HT-29 (cell line): ENCODE measurements around the gene STPG1. TPM values are rescaled to one million over a fixed set of nuclear protein-coding genes. Genes with fewer than 3 reads are reported as not detected.
A peak's percentile ranks its signal among the peaks of the same experiment; 100 is the strongest.

Experiments
- DNase-seq: peaks from one replicate; pipeline ENCODE4 v3.0.0-alpha.2; 2015; ENCODE audit warnings: low spot score
- total RNA-seq: library from RNA; depleted of rRNA; stranded (reverse); fragments of >200 nt; shearing (Covaris generic); gene quantifications from 2 replicates; pipeline ENCODE4 v1.2.3, GENCODE V29; 2014

STPG1 gene
- total RNA-seq, 1 experiment from 2014 or later: 5.3 TPM

- no peak for DNase-seq
Observed at GRCh38 chr1:24426744-24427544, 13.4 kb upstream of the STPG1 start.

DNA sequence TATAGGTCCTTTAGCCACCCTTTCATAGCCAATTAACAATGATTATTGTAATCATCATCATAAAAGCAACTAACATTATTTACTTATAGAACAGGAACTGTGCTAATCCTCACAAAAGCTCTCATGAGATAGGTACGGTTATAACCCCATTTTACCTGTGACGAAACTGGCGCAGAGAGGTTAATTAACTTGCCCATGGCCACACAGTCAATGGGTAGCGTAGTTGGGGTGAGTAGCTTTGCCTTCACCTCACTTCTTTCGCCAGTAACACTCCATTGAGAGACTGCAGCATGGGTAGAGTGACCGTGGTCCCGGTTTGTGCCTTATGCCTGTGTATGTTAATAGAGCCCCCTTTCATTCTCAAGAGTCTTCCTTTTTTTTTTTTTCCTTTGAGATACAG is 12.3 kb upstream of the STPG1 start:
- no peak for DNase-seq

DNA sequence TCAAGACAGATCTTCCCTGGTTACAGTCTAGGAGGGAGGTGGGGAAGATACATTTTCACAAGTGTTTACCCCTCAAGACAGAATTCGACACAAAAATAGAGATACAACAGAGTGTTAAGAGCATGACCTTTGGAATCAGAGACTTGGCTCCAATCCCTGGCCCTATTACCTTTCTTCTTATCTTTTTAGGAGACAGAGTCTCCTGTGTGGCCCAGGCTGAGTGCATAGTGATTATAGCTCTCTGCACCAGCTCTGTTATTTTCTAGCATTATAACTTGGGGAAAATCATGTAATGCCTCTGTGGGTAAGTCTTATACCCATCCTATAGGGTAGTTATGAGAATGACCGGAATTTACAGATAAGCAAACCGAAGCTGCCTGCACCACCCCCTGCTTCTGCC is 11.9 kb upstream of the STPG1 start:
- no peak for DNase-seq

GRCh38 chr1:24424990-24425389 is 11.4 kb upstream of the STPG1 start:
- no peak for DNase-seq

DNA sequence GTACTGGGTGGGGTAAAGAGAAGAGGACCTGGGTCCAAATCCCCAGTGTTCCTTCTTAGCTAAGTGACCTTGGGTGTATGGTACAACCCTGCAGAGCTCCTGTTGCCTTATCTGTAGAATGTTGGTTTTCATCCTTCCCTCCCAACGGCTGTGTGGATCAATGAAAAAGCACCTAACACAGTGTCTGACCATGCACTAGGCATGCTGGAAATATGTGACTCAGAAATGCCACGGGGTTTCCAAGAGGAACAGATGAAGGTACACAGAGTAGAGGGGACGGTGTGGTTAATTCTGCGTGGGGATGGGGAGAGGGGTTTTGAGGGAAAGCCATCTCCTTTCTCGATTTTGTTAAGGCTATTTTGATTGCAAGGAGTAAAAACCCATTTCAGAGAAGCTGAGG is 10.6 kb upstream of the STPG1 start:
- DNase-seq: no peak

DNA sequence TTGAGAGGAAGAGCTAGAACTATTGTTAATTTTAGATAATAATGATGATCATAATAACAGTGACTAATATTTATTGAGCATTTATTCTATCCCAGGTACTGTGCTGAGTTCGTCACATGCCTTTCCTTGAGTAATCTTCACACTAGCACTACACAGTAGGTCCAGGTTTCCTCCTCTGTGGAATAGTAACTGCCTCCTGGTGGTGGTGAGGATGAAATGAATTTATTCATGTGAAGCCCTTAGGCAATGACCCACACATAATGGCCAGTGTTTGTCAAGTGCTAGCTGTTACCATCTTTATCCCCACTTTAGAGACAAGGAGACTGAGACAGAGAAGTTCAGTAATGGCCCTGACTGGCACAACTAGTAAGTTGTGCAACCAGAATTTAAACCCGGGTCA is 7.9 kb upstream of the STPG1 start:
- peak; percentile 16 for DNase-seq

GRCh38 chr1:24420547-24420946 is 7.0 kb upstream of the STPG1 start:
- DNase-seq: no peak

DNA sequence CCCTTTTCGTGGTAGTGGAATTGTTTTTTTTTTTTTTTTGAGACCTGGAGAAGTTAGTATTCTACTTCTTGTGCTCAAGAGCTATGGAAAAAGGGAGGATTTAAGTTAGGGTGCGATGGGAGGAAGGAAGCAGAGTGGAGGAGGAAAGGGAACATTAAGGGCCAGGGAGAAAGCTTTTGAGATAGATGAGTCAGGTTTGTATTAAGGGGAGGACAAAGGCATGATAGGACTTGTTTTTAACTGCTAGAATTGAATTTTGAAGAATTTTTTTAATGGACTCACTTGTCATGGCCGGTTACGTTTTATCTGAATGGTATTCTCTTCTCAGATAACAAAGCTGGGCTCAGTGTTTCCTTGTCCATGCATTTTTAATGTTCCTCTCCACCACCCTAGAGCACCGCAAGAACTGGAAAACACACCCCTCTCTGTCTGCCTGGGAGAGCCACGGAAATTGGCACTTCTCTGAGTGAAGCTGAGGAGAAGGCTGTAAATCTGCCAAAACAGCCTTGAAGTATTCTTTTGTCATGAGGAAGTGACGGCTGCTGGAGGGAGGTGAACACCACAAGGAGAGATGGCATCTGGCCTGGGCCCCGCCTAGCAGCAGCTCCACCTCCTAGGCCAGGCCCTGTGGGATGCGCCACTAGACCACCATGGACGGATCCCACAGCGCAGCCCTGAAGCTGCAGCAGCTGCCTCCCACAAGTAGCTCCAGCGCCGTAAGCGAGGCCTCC is 5.5 kb upstream of the STPG1 start:
- peak; percentile 80 for DNase-seq

DNA sequence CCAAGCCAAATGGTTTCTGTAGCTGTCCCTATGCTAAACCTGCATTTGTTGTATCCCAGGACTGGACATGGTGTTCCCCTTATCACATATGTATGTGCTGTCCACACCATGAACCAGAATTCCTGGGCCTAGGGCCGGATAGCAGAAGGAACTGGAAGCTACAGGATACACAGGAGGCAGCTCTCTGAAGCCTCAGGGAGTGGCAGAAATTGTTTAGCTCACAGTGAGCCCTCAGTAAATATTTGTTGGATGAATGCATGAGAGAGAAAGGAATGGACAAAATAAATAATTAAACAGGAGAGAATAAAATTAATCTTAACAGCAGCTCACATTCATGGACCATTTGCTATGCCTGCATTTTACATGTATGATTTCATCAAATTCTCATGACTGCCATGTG is 4.1 kb upstream of the STPG1 start:
- DNase-seq: no peak

GRCh38 chr1:24416666-24417391 is 3.2 kb upstream of the STPG1 start:
- DNase-seq: peak; percentile 50

DNA sequence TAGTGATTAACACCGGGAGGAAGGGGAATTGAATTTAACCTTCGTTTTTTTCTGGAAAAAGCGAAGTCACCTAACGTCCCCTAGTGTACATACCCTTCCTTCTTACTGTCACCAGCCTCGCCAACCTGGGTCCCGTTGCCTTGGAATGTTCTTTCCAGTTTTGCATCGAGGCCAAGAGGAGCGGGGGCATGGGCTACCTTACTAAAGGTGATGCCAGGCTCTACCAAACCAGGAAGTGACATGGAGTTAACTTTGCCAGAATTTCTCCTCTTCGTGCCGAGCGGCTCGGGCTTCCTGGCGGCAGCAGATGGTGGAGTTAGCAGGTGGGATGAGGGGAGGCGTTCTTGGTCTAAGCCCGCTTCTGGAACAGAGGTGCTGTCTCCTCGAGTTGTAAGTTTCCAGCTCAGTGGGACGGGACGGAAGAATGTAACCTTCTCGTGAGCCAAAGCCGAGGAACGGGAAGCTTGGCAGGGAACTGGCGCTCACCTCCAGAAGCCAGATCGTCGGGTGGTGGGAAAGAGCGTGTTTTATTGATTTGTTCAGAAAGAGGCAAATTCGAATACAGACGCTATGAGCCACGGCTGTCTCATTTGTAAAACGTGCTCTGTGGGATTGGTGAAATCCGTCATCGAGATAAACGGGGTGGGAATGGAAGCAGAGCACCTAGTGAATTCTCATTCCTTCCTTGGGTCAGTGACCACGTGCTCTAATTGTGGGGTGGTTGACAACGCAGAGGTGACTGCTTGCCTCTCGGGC is 2.5 kb upstream of the STPG1 start:
- peak; percentile 52 for DNase-seq

- DNase-seq: peak; percentile 98
Observed at GRCh38 chr1:24415334-24415909, 1.8 kb upstream of the STPG1 start, which contains the start of gene NIPAL3. TSS of gene NIPAL3 (plus strand) at chr1:24415802. CDS start at chr1:24419548, 3,746 bp downstream.

DNA sequence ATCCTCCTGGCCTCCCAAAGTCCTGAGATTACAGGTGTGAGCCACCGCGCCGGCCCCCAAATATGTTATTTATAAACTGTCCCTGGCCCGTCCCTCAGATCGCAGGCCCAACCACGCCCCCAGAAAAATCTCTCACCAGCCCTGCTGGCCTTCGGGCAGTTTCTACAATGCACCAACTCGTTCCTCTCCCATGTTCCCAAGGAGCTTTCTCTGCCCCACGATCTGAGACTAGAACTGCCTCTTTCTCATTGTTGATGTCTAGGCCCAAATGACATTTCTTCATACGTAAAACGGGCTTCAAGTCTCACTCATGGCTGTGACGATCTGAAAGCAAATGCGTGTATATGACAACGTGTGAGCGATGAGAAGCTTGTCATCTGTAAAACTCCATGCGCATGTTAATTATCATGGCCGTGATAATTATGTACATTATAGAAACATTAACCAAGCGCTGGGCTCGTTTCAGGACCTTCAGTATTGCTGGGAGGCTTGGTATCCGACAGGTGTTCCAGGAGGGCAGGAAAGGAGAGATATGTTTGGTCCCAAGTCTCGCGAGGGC is 1.3 kb upstream of the STPG1 start:
- DNase-seq: no peak

DNA sequence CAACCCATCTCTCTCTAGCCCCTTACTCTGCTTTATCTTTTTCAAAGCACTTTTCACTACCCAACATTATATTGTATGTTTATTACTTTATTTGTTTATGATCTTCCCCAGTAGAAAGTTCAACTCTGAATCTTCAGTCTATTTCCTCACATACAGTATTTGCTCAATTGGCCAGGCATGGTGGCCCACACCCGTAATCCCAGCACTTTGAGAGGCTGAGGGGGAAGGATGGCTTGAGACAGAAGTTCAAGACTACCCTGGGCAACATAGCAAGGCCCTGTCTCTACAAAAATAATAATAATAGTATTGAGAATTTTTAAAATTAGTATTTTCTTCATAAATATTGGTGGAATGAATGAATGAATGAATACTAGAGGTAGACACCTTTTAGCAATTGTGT is 1.2 kb downstream of the STPG1 start:
- DNase-seq: no peak

DNA sequence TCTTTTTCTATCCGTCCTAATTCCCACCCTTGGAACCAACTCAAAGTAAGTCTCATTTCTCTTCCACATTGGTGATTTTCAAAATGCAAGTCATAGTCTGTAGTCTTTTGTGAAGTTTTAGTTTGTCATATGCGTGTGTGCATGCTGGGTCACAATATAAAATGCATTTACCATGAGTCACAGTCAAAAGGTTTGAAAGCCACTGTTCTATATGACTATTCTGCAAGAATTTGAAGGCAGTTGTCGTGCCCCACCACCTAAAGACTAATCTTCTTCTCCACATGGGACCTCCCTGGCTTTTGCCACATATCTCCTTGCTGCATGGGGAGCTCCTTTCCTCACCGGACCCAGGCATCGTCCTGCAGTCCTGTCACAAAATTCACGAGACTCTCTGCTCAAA is 1.6 kb downstream of the STPG1 start:
- DNase-seq: no peak

DNA sequence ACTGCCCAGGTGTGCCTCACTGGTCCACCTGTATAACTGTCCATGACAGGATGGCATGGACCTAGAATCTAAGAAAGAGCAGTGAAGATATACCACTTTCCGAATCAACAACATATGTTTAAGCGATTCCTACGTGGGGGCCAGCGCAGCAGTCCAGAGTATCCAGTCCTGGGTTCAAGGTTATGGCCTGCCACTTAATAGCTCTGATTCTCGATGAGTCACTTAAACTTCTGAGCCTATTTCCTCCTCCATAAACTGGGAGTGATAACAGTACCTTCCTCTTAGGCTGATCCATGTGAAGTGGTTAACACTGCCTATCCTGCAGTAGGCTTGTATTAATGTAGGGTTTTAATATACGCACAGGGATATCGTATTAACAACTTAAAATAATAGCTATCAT is 2.8 kb downstream of the STPG1 start:
- no peak for DNase-seq

DNA sequence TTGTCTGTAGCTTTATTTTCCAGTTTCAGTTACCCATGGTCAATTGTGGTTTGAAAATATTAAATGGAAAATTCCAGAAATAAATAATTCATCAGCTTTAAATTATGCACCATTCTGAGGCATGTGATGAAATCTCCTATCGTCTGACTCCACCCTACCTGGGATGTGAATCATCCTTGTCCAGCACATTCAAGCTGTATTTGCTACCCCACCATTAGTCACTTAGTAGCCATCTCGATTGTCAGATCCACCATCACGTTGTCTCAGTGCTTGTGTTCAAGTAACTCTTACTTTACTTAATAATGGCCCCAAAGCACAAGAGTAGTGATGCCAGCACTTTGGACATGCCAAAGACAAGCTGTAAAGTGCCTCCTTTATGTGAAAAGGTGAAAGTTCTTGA is 4.0 kb downstream of the STPG1 start:
- DNase-seq: no peak

DNA sequence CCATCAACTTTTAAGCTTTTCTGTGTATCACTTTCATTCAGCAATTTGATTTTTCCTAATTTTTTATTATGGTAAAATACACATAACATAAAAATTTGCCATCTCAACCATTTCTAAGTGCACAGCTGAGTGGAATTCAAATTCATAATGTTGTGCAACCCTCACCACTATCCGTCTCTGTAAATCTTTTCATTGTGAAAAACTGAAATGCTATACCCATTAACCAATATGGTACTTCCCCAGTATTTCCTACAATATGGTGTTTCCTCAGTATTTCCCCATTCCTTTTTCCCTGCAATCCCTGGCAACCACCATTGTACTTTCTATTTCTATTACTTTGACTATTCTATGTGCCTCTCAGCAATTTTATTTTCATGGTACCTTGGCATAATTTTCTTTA is 6.8 kb downstream of the STPG1 start:
- no peak for DNase-seq

DNA sequence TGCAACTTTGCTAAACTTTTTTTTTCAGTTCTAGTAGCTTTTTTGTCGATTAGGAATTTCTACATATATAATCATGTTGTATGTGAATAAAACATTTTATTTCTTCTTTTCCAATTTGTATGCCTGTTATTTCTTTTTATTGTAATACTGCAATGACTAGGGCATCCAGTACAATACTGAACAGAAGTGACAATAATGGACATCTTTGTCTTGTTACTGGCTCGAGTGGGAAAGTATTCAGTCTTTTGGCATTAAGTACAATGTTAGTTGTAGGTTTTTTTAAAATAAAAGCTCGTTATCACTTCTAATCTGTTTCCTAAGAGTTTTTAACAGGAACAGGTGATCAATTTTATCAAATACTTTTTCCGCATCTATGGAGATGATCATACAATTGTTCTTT is 9.8 kb downstream of the STPG1 start:
- DNase-seq: no peak

GRCh38 chr1:24400065-24400464 is 13.5 kb downstream of the STPG1 start:
- no peak for DNase-seq

DNA sequence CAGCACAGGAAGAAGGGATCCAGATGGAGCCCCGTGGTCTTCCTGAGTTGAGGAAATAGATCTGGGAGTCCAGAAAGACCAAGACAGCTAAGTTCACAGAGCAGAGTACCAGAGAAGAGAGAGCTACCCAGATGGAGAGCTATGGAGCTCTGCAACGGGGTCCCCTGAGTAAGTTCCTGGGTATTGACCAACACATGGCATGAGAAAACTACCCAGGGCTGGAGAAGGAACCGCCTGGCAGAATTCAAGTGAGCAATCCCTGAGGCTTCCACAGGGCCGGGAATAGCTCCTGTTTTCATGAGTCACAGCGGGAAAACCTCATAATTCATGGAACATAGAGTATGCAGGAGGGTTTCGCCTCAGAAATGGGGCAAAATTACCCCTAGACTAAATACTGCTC is 19.7 kb downstream of the STPG1 start:
- no peak for DNase-seq
